Lung microvascular endothelial cell (primary cell): ENCODE measurements around the gene KRTDAP. TPM values are rescaled to one million over a fixed set of nuclear protein-coding genes. Genes with fewer than 3 reads are reported as not detected.

Experiments
- DNase-seq, 2 donors: peaks; one replicate each; pipeline versions ENCODE4 v3.0.0 to v3.0.0-alpha.2; 2010; ENCODE audit warnings: low read depth in 2 of 2
- total RNA-seq: library from RNA; depleted of rRNA; stranded (reverse); fragments of >200 nt; gene quantifications from 2 replicates; pipeline ENCODE4 v1.2.1, GENCODE V29; 2014

Gene KRTDAP
- total RNA-seq, 1 donor from 2014 or later: not detected

- no peak for DNase-seq
These were observed 23.5 kb upstream of the KRTDAP start, which contains the start of gene DMKN for GRCh38 chr19:35513628-35514281. Gene DMKN (minus strand): TSS chr19:35513649. CDS start chr19:35513475, 174 bp downstream.

GRCh38 chr19:35512831-35513627 lies 22.8 kb upstream of the KRTDAP start:
- DNase-seq: no peak

- DNase-seq: no peak
These were observed 21.1 kb upstream of the KRTDAP start for GRCh38 chr19:35511337-35511736.

GRCh38 chr19:35510626-35510964 lies 20.3 kb upstream of the KRTDAP start:
- DNase-seq: no peak

GRCh38 chr19:35509861-35510625 lies 19.8 kb upstream of the KRTDAP start:
- DNase-seq: peak; percentile 33 to 63

GRCh38 chr19:35509018-35509652 lies 18.9 kb upstream of the KRTDAP start:
- DNase-seq: no peak

- DNase-seq: no peak
These were observed 17.9 kb upstream of the KRTDAP start for GRCh38 chr19:35508129-35508528.

- no peak for DNase-seq
These were observed 17.3 kb upstream of the KRTDAP start for GRCh38 chr19:35507561-35507960.

- no peak for DNase-seq
These were observed 15.7 kb upstream of the KRTDAP start for GRCh38 chr19:35506011-35506410.

- no peak for DNase-seq
These were observed 12.5 kb upstream of the KRTDAP start for GRCh38 chr19:35502751-35503150.

- no peak for DNase-seq
These were observed 11.4 kb upstream of the KRTDAP start for GRCh38 chr19:35501684-35502083.

- no peak for DNase-seq
These were observed 10.3 kb upstream of the KRTDAP start for GRCh38 chr19:35500611-35501010.

- no peak for DNase-seq
These were observed 8.8 kb upstream of the KRTDAP start for GRCh38 chr19:35498984-35499527.

- DNase-seq: no peak
These were observed 8.0 kb upstream of the KRTDAP start for GRCh38 chr19:35498220-35498619.

GRCh38 chr19:35497406-35497805 lies 7.1 kb upstream of the KRTDAP start:
- no peak for DNase-seq

GRCh38 chr19:35495107-35496064 lies 5.1 kb upstream of the KRTDAP start:
- DNase-seq: peak; percentile 63 to 75

GRCh38 chr19:35493971-35494370 lies 3.7 kb upstream of the KRTDAP start:
- no peak for DNase-seq

GRCh38 chr19:35491836-35492360 lies 1.6 kb upstream of the KRTDAP start:
- no peak for DNase-seq

GRCh38 chr19:35488677-35489076 lies 1.6 kb downstream of the KRTDAP start:
- no peak for DNase-seq

GRCh38 chr19:35487656-35488182 lies 2.5 kb downstream of the KRTDAP start:
- no peak for DNase-seq
